ENCODE measurements around the gene ZNF579.

Gene ZNF579

GRCh38 chr19:55530996-55531395 is 49.7 kb downstream of the ZNF579 start:
- DNase-seq (ENCODE audit: low spot score): no peak
- no peak for TF ChIP-seq CTCF (IDR thresholded peaks at IDR 0.05; ENCODE audit: extremely low read depth, missing control alignments)

- TF ChIP-seq CTCF (IDR thresholded peaks at IDR 0.05; ENCODE audit: extremely low read depth, missing control alignments): no peak
- DNase-seq (ENCODE audit: low spot score): no peak
These were observed 50.9 kb downstream of the ZNF579 start for GRCh38 chr19:55529636-55530234.

- no peak for DNase-seq (ENCODE audit: low spot score)
These were observed 52.4 kb downstream of the ZNF579 start for GRCh38 chr19:55528030-55528803.

GRCh38 chr19:55527197-55528029 is 53.2 kb downstream of the ZNF579 start:
- no peak for DNase-seq (ENCODE audit: low spot score)
- TF ChIP-seq CTCF (IDR thresholded peaks at IDR 0.05; ENCODE audit: extremely low read depth, missing control alignments): no peak

More at GRCh38 chr19:55528030-55528803, 52.4 kb downstream of the ZNF579 start:
- TF ChIP-seq CTCF (IDR thresholded peaks at IDR 0.05; ENCODE audit: extremely low read depth, missing control alignments): no peak
